Skeletal muscle tissue (tissue), 4 donors: ENCODE measurements around the gene SRGAP2C. TPM values are rescaled to one million over a fixed set of nuclear protein-coding genes. Genes with fewer than 3 reads are reported as not detected.
"Not testable (repeated sequence)": the region's sequence is repeated elsewhere in the genome, so short reads cannot be mapped to it uniquely, and the experiment has no call there.

ENCODE experiments used
- H3K27ac ChIP-seq: one replicate; pipeline ENCODE4 v1.7.0; 2013; ENCODE audit warnings: mild to moderate bottlenecking, low read depth, low read length, inconsistent platforms
- H3K27me3 ChIP-seq, 3 donors: one replicate each; pipeline ENCODE4 v1.7.0; 2013; ENCODE audit warnings: low read length in 3 of 3; ENCODE audit not compliant: control insufficient read depth in 3 of 3, insufficient read depth in 3 of 3
- H3K36me3 ChIP-seq, 3 donors: one replicate each; pipeline ENCODE4 v1.7.0; 2013; ENCODE audit warnings: low read length in 3 of 3; ENCODE audit not compliant: control insufficient read depth in 3 of 3, insufficient read depth in 3 of 3
- H3K4me1 ChIP-seq, 3 donors: one replicate each; pipeline ENCODE4 v1.7.0; 2013; ENCODE audit warnings: low read length in 3 of 3, mild to moderate bottlenecking in 3 of 3; ENCODE audit not compliant: control insufficient read depth in 3 of 3, insufficient read depth in 3 of 3
- H3K4me3 ChIP-seq, 3 donors: one replicate each; pipeline ENCODE4 v1.7.0; 2013; ENCODE audit warnings: low read length in 3 of 3
- H3K9ac ChIP-seq, 3 donors: one replicate each; pipeline ENCODE4 v1.7.0; 2013; ENCODE audit warnings: low read length in 3 of 3, mild to moderate bottlenecking in 3 of 3, moderate library complexity in 2 of 3, low read depth in 1 of 3
- H3K9me3 ChIP-seq, 3 donors: one replicate each; pipeline ENCODE4 v1.7.0; 2013; ENCODE audit warnings: low read length in 3 of 3; ENCODE audit not compliant: control insufficient read depth in 3 of 3
- total RNA-seq: library from RNA; depleted of rRNA; stranded (reverse); fragments of >200 nt; gene quantifications from one replicate; pipeline ENCODE4 v1.2.3, GENCODE V29; 2014
- donor health status: Osteomylitis.

SRGAP2C gene
- total RNA-seq, 1 donor from 2014 or later: 14.6 TPM

- H3K4me3 ChIP-seq, H3K27me3 ChIP-seq, H3K36me3 ChIP-seq, H3K4me1 ChIP-seq, H3K27ac ChIP-seq, H3K9ac ChIP-seq, H3K9me3 ChIP-seq: not testable (repeated sequence)
Observed at GRCh38 chr1:121332599-121333562, 148.1 kb downstream of the SRGAP2C start.

DNA sequence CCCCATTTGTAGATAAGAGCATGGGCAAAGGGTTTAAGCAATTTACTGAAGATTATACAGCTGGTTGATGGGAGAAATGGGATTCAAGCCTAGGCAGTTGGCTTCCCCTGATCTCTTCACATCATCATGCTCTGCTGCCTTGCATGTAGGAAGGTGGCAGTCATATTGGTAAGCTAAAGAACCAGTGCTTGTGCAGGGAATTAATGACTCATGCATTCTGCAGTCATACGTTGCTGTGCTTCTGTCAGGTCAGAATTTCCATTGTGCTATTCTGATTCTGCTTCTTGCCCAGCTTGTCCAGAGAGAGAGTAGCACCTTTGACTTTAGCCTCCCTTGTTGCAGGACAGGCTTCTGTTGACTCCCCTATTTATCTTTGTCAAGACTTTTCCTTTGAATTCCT is 153.2 kb downstream of the SRGAP2C start:
- H3K9me3 ChIP-seq, H3K27ac ChIP-seq: not testable (repeated sequence)

DNA sequence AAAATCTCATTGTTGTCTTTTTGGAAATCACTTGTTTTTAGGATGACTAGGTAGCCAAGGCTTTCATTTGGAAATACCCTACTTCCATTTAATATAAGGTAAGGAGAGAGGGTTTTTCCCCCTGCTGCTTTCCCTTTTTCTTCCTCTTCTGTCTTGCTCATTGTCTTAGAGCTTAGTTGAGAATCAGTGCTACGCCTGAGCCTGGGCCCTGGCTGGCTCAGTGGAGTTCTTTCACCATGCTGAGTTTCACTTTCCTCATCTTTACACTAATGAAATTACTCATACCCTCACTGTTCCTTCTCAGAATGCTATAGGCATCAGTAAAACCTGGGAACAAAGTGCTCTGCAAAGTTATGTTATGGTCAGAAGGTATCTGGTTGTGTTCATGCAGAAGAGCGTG is 154.8 kb downstream of the SRGAP2C start:
- not testable (repeated sequence) for H3K9ac ChIP-seq, H3K4me1 ChIP-seq, H3K27ac ChIP-seq, H3K27me3 ChIP-seq, H3K36me3 ChIP-seq, H3K9me3 ChIP-seq, H3K4me3 ChIP-seq

More for the DNA sequence above, 153.2 kb downstream of the SRGAP2C start:
- H3K4me1 ChIP-seq, H3K27me3 ChIP-seq, H3K36me3 ChIP-seq, H3K9ac ChIP-seq, H3K4me3 ChIP-seq: not testable (repeated sequence)

- not testable (repeated sequence) for H3K27me3 ChIP-seq, H3K4me1 ChIP-seq
Observed at GRCh38 chr1:121343311-121343906, 158.6 kb downstream of the SRGAP2C start.

DNA sequence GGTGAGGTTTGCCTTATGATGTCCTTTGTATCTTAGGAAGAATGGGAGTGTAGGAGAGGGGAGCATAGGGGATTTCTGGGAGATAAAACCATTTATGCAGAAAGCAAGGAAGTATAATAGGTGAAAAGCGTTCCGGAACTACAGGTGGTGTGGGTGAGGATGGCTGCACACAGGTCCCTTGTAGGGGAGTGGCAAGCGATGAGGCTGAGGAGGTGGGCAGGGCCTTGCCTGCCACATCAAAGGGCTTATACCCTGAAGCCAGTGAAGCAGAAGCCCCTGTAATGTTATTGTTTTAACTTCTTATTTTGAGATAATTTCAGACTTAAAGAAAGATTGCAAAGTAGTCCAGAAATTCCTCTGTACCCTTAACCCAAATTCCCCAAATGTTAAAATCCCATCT is 159.6 kb downstream of the SRGAP2C start:
- not testable (repeated sequence) for H3K9ac ChIP-seq, H3K4me1 ChIP-seq, H3K27me3 ChIP-seq, H3K9me3 ChIP-seq, H3K27ac ChIP-seq, H3K36me3 ChIP-seq, H3K4me3 ChIP-seq

More at GRCh38 chr1:121343311-121343906, 158.6 kb downstream of the SRGAP2C start:
- H3K9me3 ChIP-seq, H3K4me3 ChIP-seq, H3K36me3 ChIP-seq, H3K27ac ChIP-seq, H3K9ac ChIP-seq: not testable (repeated sequence)

DNA sequence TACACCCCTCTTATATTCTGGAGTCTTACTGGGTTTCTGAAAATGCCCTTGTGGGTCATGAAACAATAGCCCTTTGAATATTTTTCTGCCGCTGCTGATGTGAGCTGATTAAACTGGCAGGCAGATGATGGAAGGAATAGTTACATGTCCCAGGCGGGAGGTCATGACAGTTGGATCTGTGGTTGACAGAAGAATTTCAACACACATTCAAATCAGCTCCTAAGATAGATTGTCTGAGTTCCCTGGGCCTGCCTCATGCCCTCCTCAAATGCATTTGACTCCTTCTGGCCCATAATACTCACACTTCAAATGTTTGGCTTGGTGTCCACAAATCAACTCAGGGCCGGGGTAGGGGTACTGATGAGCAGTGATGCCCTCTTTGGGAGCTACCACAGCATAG is 161.9 kb downstream of the SRGAP2C start:
- not testable (repeated sequence) for H3K4me3 ChIP-seq, H3K9ac ChIP-seq

GRCh38 chr1:121347476-121347875 is 162.7 kb downstream of the SRGAP2C start:
- not testable (repeated sequence) for H3K9me3 ChIP-seq, H3K36me3 ChIP-seq, H3K27me3 ChIP-seq, H3K4me3 ChIP-seq, H3K27ac ChIP-seq, H3K4me1 ChIP-seq, H3K9ac ChIP-seq

More for the DNA sequence above, 161.9 kb downstream of the SRGAP2C start:
- not testable (repeated sequence) for H3K4me1 ChIP-seq, H3K9me3 ChIP-seq, H3K27ac ChIP-seq, H3K36me3 ChIP-seq, H3K27me3 ChIP-seq

DNA sequence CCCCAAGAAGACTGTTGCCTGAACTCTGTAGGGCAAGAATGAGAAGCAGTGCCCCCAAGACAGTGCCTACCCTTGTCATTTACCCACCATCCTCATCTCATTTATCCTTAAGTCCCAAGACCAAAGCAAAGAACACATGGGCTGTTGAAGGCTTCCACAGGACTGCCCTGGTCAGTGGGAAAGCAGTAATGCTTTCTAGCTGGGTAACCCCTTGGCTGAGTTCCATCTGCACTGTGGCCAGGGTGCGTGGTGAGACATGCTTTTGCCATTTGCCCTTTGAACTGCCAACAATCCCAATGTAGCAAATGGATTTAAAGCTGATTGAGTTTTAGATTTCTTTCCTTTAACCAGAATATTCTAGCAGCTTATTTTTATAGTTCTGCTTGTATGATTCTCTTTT is 163.3 kb downstream of the SRGAP2C start:
- H3K36me3 ChIP-seq, H3K4me3 ChIP-seq, H3K27me3 ChIP-seq, H3K9me3 ChIP-seq, H3K27ac ChIP-seq, H3K9ac ChIP-seq, H3K4me1 ChIP-seq: not testable (repeated sequence)

GRCh38 chr1:121349332-121349967 is 164.7 kb downstream of the SRGAP2C start:
- H3K4me1 ChIP-seq, H3K9me3 ChIP-seq, H3K4me3 ChIP-seq, H3K36me3 ChIP-seq, H3K27ac ChIP-seq, H3K27me3 ChIP-seq, H3K9ac ChIP-seq: not testable (repeated sequence)

GRCh38 chr1:121355711-121356420 is 171.1 kb downstream of the SRGAP2C start:
- not testable (repeated sequence) for H3K9me3 ChIP-seq, H3K4me3 ChIP-seq, H3K4me1 ChIP-seq, H3K27me3 ChIP-seq, H3K36me3 ChIP-seq, H3K27ac ChIP-seq, H3K9ac ChIP-seq
